GM12875 (cell line): ENCODE measurements around the gene SMIM31.

Source experiments
- H3K4me3 ChIP-seq: one replicate; pipeline ENCODE4 v1.5.1; 2011; ENCODE audit warnings: low read depth, low read length, control low read depth
- TF ChIP-seq, protein P1 (sequence below): IDR thresholded peaks from 2 replicates; pipeline ENCODE4 v1.5.1; 2011; ENCODE audit warnings: low read depth, mild to moderate bottlenecking, control low read depth, inconsistent platforms, low read length, moderate library complexity, borderline replicate concordance; ENCODE audit not compliant: insufficient read depth

SMIM31 gene

DNA sequence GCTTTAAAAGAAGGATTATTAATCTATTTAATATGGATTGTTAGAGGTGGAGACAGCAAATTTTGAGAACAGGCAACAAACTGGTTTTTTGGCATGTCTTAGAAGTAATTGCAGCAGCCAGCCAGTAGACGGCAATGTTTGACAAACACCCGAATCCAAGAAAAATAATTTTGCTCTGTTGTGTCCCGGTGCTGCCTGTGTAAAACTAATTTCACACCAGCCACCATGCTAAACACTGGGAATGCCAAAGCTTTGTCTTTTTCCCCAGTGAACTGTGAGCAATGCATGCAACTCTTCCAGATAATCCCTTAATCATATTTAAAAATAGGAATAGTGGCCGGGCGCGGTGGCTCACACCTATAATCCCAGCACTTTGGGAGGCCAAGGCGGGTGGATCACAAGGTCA lies 25.9 kb downstream of the SMIM31 start:
- no peak overlapping the region for H3K4me3 ChIP-seq
- TF ChIP-seq, protein P1, sequence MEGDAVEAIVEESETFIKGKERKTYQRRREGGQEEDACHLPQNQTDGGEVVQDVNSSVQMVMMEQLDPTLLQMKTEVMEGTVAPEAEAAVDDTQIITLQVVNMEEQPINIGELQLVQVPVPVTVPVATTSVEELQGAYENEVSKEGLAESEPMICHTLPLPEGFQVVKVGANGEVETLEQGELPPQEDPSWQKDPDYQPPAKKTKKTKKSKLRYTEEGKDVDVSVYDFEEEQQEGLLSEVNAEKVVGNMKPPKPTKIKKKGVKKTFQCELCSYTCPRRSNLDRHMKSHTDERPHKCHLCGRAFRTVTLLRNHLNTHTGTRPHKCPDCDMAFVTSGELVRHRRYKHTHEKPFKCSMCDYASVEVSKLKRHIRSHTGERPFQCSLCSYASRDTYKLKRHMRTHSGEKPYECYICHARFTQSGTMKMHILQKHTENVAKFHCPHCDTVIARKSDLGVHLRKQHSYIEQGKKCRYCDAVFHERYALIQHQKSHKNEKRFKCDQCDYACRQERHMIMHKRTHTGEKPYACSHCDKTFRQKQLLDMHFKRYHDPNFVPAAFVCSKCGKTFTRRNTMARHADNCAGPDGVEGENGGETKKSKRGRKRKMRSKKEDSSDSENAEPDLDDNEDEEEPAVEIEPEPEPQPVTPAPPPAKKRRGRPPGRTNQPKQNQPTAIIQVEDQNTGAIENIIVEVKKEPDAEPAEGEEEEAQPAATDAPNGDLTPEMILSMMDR = peak; percentile 85

DNA sequence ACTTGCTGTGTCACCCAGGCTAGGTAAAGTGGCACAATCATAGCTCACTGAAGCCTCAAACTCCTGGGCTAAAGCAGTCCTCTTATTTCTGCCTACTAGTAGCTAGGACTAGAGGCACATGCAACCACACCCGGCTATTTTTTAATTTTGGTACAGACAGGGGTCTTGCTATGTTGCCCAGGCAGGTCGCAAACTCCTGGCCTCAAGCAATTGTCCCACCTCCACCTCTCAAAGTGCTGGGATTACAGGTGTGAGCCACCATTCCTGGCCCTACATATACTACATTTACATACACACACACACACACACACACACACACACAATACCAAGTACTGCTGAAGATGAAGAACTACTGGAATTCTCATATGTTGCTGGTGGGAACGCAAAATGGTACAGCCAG lies 26.9 kb downstream of the SMIM31 start:
- no peak overlapping the region for H3K4me3 ChIP-seq
- TF ChIP-seq, protein P1 = no peak

DNA sequence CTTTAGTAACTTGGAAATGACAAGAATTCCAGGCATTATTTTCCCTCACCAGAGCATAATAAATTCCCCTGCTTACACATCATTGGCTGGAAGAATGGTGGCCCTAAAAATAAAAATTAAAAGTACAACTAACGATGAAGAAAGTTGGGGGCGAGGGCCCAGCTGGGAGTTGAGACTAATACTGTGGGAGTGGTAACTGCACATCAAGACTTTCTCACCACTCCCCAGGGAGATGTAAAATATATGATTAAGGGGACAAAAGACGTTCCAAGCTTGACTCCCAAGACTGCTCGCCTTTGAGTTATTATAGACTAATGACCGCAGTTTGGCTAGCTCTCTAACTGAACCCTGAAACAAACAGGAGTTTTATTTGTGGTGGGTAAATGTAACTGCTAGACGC lies 30.0 kb downstream of the SMIM31 start:
- H3K4me3 ChIP-seq = no peak overlapping the region
- TF ChIP-seq, protein P1 = no peak

DNA sequence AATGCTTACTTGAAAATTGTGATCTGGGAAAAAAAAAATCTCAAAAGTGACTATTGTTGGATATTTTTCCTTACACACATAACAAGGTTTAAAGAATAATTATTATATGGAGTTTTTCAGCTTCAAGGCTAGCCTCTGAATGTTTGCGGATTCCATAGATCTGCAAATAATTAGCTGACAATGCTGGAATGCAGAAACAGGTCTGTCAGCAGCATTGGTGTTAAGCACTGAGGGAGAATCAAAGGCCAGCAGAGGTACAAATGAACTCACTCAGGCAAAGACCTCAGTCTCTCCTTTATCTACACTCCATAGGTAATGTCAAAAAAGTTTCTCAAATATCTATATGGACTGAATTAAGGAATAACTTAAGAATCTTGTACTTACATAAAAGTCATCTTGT lies 35.1 kb downstream of the SMIM31 start:
- no peak overlapping the region for H3K4me3 ChIP-seq
- TF ChIP-seq, protein P1 = no peak

DNA sequence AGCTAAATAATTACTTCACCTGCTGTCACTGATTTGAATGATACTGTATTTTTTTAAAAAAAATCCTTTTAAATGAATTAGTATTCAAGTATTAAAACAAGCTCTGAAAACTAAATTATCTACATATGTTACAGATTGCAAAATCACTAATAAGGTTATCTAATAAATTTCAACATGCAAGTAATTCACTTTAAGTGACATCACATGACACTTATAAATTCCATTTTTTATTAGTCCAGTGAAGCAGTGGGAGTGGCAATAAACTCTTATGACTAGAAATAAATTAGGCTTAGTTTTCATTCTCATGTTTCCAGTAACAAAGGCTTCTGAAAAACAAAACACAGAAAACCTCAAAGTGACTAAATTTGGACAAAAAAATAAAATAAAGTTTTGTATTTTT lies 36.3 kb downstream of the SMIM31 start:
- TF ChIP-seq, protein P1 = no peak
- H3K4me3 ChIP-seq = no peak overlapping the region

DNA sequence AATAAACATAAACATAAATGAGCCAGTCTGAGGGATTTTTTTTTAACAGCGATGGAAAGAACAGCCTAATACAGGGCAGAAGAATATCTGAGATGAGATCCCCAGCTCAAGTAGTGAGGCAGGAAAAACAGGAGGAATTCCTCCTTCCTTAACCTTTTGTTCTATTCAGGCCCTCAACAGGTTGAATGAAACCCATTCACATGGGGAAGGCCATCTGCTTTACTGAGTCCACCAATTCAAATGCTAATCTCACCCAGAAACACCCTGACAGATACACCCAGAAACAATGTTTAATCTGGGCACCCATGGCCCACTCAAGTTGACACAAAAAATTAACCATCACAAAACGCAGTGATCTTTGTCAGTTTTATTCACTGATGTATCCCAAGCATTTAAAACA lies 45.5 kb downstream of the SMIM31 start:
- TF ChIP-seq, protein P1 = no peak
- H3K4me3 ChIP-seq = no peak overlapping the region

DNA sequence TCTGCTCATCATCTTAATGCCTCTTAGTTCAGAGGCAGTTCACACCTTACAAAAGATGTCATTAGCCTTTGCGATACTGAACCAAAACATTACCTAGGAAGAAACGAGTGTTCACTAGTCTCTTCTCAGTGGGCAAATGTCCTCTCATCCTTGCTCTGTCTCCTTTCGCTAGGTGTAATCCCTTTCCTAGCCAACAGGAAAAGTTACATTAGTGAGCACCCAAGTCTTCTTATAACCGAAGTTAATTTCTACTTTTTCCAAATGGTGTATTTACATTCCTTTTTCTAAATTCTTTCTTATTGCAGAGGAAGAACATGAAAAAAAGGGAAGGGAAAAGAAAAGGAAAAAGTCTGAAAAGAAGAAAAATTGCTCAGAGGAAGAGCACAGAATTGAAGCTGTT lies 46.9 kb downstream of the SMIM31 start:
- TF ChIP-seq, protein P1 = no peak
- H3K4me3 ChIP-seq = no peak overlapping the region
